HG03442 (cell line): Measurements from ENCODE around the gene AMBRA1.
A peak's percentile ranks its signal among the peaks of the same experiment; 100 is the strongest.

Source experiments
- ATAC-seq: cut with Tn5 transposase; IDR thresholded peaks from one replicate; pipeline ENCODE4 v1.9.1; 2021; ENCODE audit warnings: mild to moderate bottlenecking, moderate library complexity; ENCODE audit not compliant: unreplicated experiment

AMBRA1 gene

GRCh38 chr11:46574656-46575055 is 19.2 kb downstream of the AMBRA1 start:
- ATAC-seq: no peak

- no peak for ATAC-seq
Measured at GRCh38 chr11:46570790-46571398, 22.9 kb downstream of the AMBRA1 start.

- no peak for ATAC-seq
Measured at GRCh38 chr11:46565232-46565840, 28.5 kb downstream of the AMBRA1 start.

GRCh38 chr11:46564459-46564858 is 29.4 kb downstream of the AMBRA1 start:
- no peak for ATAC-seq

- no peak for ATAC-seq
Measured at GRCh38 chr11:46562527-46562926, 31.3 kb downstream of the AMBRA1 start.

- ATAC-seq: no peak
Measured at GRCh38 chr11:46560300-46560991, 33.4 kb downstream of the AMBRA1 start.

- ATAC-seq: no peak
Measured at GRCh38 chr11:46559815-46560214, 34.0 kb downstream of the AMBRA1 start.

GRCh38 chr11:46557684-46558151 is 36.1 kb downstream of the AMBRA1 start:
- ATAC-seq: no peak

- peak; percentile 47 for ATAC-seq
Measured at GRCh38 chr11:46555267-46556054, 38.4 kb downstream of the AMBRA1 start.

- no peak for ATAC-seq
Measured at GRCh38 chr11:46554213-46555147, 39.3 kb downstream of the AMBRA1 start.

- no peak for ATAC-seq
Measured at GRCh38 chr11:46553814-46554212, 40.0 kb downstream of the AMBRA1 start.

- no peak for ATAC-seq
Measured at GRCh38 chr11:46551261-46551660, 42.6 kb downstream of the AMBRA1 start.

- ATAC-seq: no peak
Measured at GRCh38 chr11:46547579-46547978, 46.2 kb downstream of the AMBRA1 start.

- no peak for ATAC-seq
Measured at GRCh38 chr11:46543564-46543963, 50.3 kb downstream of the AMBRA1 start.

GRCh38 chr11:46541593-46542371 is 52.0 kb downstream of the AMBRA1 start:
- ATAC-seq: no peak

GRCh38 chr11:46540807-46541206 is 53.0 kb downstream of the AMBRA1 start:
- ATAC-seq: no peak

- ATAC-seq: no peak
Measured at GRCh38 chr11:46537537-46538295, 56.1 kb downstream of the AMBRA1 start.

GRCh38 chr11:46537121-46537520 is 56.7 kb downstream of the AMBRA1 start:
- no peak for ATAC-seq

- no peak for ATAC-seq
Measured at GRCh38 chr11:46535688-46536087, 58.1 kb downstream of the AMBRA1 start.
